ENCODE results near the gene DXO. TPM values are rescaled to one million over a fixed set of nuclear protein-coding genes. Genes with fewer than 3 reads are reported as not detected.
"Not testable (repeated sequence)": the region's sequence is repeated elsewhere in the genome, so short reads cannot be mapped to it uniquely, and the experiment has no call there.

DXO gene
- total and polyA plus RNA-seq, 3 experiments from 2014 or later = 13.8 to 16.8 (median 15.8) TPM

DNA sequence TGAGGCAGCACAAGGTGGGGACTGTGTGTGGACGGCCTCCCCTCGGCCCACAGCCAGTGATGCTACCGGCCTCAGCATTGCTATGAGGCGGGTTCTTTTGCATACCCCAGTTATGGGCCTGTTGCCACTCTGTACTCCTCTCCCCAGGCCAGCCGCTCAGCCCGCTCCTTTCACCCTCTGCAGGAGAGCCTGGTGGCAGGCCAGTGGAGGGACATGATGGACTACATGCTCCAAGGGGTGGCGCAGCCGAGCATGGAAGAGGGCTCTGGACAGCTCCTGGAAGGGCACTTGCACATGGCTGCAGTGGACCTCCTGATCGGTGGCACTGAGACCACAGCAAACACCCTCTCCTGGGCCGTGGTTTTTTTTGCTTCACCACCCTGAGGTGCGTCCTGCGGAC lies 35.1 kb upstream of the DXO start:
- H3K4me3 Mint-ChIP-seq; H3K36me3 Mint-ChIP-seq; H3K9me3 Mint-ChIP-seq; POLR2A ChIA-PET; H3K4me3 ChIP-seq (ENCODE audit: low read length); H3K27me3 ChIP-seq (ENCODE audit: insufficient read depth, low read length, poor library complexity, severe bottlenecking); H3K27ac ChIP-seq (ENCODE audit: low read depth, low read length); H3K27me3 Mint-ChIP-seq; CTCF ChIA-PET; H3K36me3 ChIP-seq (ENCODE audit: insufficient read depth, low read length); H3K4me1 ChIP-seq (ENCODE audit: insufficient read depth, low read length); H3K9me3 ChIP-seq (ENCODE audit: low read length): not testable (repeated sequence)
- DNase-seq = peak in 1 of 5 donors; percentile 15
- peak overlapping the region in 1 of 8 donors; percentile 75 for H3K27ac Mint-ChIP-seq
- H3K4me1 Mint-ChIP-seq = peaks cover 6 to 12% (median 8%) of the 10 kb centered on the region in 3 donors

DNA sequence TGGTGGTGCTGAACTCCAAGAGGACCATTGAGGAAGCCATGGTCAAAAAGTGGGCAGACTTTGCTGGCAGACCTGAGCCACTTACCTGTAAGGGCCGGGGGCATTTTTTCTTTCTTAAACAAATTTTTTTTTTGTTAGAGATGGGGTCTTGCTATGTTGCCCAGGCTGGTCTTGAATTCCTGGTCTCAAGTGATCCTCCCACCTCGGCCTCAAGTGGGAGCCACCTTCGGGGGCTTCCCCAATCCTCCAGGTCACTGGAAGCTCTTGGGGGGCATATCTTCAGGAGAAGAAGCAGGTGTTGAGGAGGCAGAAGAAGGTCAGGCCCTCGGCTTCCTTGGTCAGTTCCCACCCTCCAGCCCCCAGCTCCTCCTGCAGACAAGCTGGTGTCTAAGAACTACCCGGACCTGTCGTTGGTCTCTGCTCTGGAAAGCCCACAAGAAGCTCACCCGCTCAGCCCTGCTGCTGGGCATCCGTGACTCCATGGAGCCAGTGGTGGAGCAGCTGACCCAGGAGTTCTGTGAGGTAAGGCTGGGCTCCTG lies 34.1 kb upstream of the DXO start:
- H3K27me3 ChIP-seq (ENCODE audit: insufficient read depth, low read length, poor library complexity, severe bottlenecking); H3K4me3 ChIP-seq (ENCODE audit: low read length); H3K27me3 Mint-ChIP-seq; H3K36me3 Mint-ChIP-seq; H3K9me3 ChIP-seq (ENCODE audit: low read length); POLR2A ChIA-PET; H3K4me1 ChIP-seq (ENCODE audit: insufficient read depth, low read length); H3K27ac ChIP-seq (ENCODE audit: low read depth, low read length); H3K36me3 ChIP-seq (ENCODE audit: insufficient read depth, low read length); H3K9me3 Mint-ChIP-seq; CTCF ChIA-PET; H3K4me3 Mint-ChIP-seq: not testable (repeated sequence)
- Mint-ChIP-seq H3K27ac (peak overlapping the region in 1 of 8 donors; percentile 32), H3K4me1 (peaks cover 6 to 12% (median 8%) of the 10 kb centered on the region in 3 donors)
- peak in 1 of 5 donors; percentile 18 for DNase-seq

DNA sequence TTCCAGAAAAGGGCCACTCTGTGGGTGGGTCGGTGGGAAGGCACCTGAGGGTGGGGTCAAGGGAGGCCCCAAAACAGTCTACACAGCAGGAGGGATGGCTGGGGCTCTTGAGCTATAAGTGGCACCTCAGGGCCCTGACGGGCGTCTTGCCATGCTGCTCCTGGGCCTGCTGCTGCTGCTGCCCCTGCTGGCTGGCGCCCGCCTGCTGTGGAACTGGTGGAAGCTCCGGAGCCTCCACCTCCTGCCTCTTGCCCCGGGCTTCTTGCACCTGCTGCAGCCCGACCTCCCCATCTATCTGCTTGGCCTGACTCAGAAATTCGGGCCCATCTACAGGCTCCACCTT lies 33.6 kb upstream of the DXO start:
- peaks cover 6 to 12% (median 8%) of the 10 kb centered on the region in 3 donors for H3K4me1 Mint-ChIP-seq
- CTCF ChIA-PET = not testable (repeated sequence)

DNA sequence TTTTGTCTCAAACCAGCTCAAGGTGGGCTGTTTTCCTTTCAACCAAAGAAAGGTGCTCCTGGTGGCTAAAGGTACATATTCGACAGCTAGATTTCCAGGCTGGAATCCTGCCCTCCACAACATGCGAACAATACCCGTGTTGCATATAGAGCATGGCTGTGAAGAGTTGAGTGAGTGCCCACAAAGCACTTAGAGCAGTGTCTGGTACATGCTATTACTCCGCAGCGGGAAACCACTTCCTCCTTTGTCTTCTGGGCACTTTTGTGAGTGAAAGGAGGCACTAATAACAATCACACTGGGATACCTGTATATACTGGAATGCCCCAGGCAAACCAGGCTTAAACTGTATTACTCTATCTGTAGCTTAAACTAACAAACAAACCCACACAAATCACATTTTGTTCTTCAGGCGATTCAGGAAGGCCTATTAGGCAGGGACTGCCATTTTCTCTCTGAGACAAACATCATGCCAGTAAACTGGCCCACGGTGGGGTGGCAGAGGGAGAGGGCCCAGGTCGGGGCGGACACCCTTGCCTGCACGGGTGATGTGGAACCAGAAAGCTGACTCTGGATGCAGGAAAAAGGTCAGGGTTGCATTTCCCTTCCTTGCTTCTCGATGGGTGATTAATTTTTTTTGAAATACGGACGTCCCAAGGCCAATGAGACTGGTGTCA lies 33.1 kb upstream of the DXO start:
- POLR2A ChIA-PET; H3K27ac ChIP-seq (ENCODE audit: low read depth, low read length); DNase-seq: not testable (repeated sequence)

More for the DNA sequence above, 33.6 kb upstream of the DXO start:
- H3K4me3 Mint-ChIP-seq; H3K36me3 ChIP-seq (ENCODE audit: insufficient read depth, low read length); H3K9me3 ChIP-seq (ENCODE audit: low read length); H3K27me3 Mint-ChIP-seq; H3K36me3 Mint-ChIP-seq; H3K9me3 Mint-ChIP-seq; POLR2A ChIA-PET; H3K4me1 ChIP-seq (ENCODE audit: insufficient read depth, low read length); H3K27me3 ChIP-seq (ENCODE audit: insufficient read depth, low read length, poor library complexity, severe bottlenecking); H3K27ac ChIP-seq (ENCODE audit: low read depth, low read length); H3K4me3 ChIP-seq (ENCODE audit: low read length): not testable (repeated sequence)
- peak overlapping the region in 1 of 8 donors; percentile 45 for H3K27ac Mint-ChIP-seq
- DNase-seq = peak in 1 of 5 donors; percentile 29

DNA sequence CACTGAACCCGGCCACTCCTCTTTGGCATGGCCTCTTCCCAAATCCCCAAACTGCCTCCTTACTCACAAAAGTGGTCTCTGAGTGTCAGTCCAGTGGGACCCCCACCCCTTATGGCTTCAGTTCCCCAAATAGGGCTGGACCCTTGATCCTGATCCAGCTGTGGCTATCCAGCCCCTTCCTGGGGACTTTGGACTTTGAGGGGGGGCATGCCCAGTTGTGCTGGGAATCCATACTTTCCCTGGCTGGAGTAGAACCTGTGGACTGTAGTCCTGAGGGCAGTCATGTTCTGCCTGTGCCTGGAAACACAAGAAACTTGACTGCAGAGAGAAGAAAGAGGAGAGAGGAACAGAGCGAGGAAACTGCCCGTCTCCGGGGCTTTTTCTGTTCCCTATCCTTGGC lies 32.5 kb upstream of the DXO start:
- H3K27me3 ChIP-seq (ENCODE audit: insufficient read depth, low read length, poor library complexity, severe bottlenecking); H3K36me3 ChIP-seq (ENCODE audit: insufficient read depth, low read length); H3K27ac ChIP-seq (ENCODE audit: low read depth, low read length); H3K9me3 ChIP-seq (ENCODE audit: low read length); H3K36me3 Mint-ChIP-seq; H3K9me3 Mint-ChIP-seq; H3K4me1 ChIP-seq (ENCODE audit: insufficient read depth, low read length); H3K4me3 ChIP-seq (ENCODE audit: low read length); H3K27me3 Mint-ChIP-seq; CTCF ChIA-PET; H3K4me3 Mint-ChIP-seq; DNase-seq; H3K27ac Mint-ChIP-seq; POLR2A ChIA-PET: not testable (repeated sequence)
- peaks cover 6 to 12% (median 8%) of the 10 kb centered on the region in 3 donors for H3K4me1 Mint-ChIP-seq

More for the DNA sequence above, 33.1 kb upstream of the DXO start:
- H3K27ac Mint-ChIP-seq = peak overlapping the region in 7 of 8 donors; percentile 0 to 92 (median 85)
- H3K36me3 ChIP-seq (ENCODE audit: insufficient read depth, low read length); H3K27me3 Mint-ChIP-seq; H3K9me3 Mint-ChIP-seq; H3K9me3 ChIP-seq (ENCODE audit: low read length); H3K4me1 ChIP-seq (ENCODE audit: insufficient read depth, low read length); H3K4me3 ChIP-seq (ENCODE audit: low read length); H3K36me3 Mint-ChIP-seq; CTCF ChIA-PET; H3K27me3 ChIP-seq (ENCODE audit: insufficient read depth, low read length, poor library complexity, severe bottlenecking): not testable (repeated sequence)
- peaks cover 6 to 12% (median 8%) of the 10 kb centered on the region in 3 donors for H3K4me1 Mint-ChIP-seq
- peak overlapping the region in 1 of 7 donors; percentile 24 for H3K4me3 Mint-ChIP-seq

DNA sequence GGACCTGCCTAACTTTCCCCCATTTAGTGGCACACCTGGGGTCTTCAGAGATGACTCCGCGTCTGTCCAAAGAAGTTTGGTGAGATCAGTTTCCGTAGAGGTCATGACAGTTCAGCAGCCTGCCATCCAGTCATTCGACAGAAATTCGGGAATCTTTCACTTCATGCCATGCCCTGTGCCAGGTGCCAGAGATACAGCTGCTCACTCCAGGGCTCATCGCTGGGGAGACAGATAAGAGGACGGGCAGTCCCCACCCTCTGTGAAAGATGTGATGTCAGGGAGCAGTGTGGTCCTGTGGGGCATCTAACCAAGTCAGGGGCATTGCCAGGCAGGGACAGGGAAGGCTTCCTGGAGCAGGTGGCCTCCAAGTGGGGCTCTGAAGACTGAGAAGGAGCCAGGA lies 31.4 kb upstream of the DXO start:
- H3K9me3 ChIP-seq (ENCODE audit: low read length); POLR2A ChIA-PET; H3K27me3 ChIP-seq (ENCODE audit: insufficient read depth, low read length, poor library complexity, severe bottlenecking); DNase-seq; H3K27ac Mint-ChIP-seq; H3K27ac ChIP-seq (ENCODE audit: low read depth, low read length); H3K9me3 Mint-ChIP-seq; H3K36me3 ChIP-seq (ENCODE audit: insufficient read depth, low read length); H3K4me3 ChIP-seq (ENCODE audit: low read length); CTCF ChIA-PET; H3K4me3 Mint-ChIP-seq; H3K27me3 Mint-ChIP-seq; H3K4me1 ChIP-seq (ENCODE audit: insufficient read depth, low read length); H3K36me3 Mint-ChIP-seq: not testable (repeated sequence)
- peaks cover 6 to 12% (median 8%) of the 10 kb centered on the region in 3 donors for H3K4me1 Mint-ChIP-seq

DNA sequence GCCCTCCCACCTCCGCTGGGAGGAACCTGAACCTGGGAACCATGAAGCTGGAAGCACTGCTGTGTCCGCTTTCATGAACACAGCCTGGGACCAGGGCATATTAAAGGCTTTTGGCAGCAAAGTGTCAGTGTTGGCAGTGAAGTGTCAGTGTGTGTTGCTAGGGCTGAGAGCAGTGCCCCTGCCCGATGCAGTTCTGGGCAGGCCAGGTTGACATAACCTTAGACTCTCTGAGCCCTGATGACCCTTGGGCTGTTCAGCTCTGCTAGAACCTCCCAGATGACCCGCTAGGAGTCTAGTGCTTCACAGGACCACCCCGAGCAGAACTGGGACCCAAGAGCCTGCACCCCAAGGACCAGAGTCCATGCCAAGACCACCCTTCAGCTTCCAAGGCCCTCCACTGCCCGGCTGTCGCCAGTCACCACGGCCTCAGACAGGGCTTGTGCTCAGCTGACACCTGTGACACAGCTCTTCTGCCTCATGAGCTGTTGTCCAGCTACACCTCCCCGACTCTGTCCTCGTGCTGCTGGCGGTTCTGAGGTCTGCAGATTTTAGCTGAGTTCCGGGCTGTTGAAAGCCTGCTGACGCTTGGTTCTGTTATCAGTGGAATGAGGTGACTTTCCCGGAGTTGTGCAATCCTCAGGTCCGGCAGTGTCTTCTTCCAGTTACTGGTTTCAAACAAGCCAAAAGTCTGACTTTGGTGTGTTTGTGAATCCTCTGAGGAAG lies 30.8 kb upstream of the DXO start:
- H3K9me3 ChIP-seq (ENCODE audit: low read length); H3K36me3 ChIP-seq (ENCODE audit: insufficient read depth, low read length); CTCF ChIA-PET; H3K27ac Mint-ChIP-seq; H3K27me3 ChIP-seq (ENCODE audit: insufficient read depth, low read length, poor library complexity, severe bottlenecking); H3K4me1 ChIP-seq (ENCODE audit: insufficient read depth, low read length); H3K27ac ChIP-seq (ENCODE audit: low read depth, low read length); POLR2A ChIA-PET; H3K9me3 Mint-ChIP-seq; H3K27me3 Mint-ChIP-seq; H3K36me3 Mint-ChIP-seq; H3K4me3 Mint-ChIP-seq; H3K4me3 ChIP-seq (ENCODE audit: low read length); DNase-seq: not testable (repeated sequence)
- H3K4me1 Mint-ChIP-seq = peaks cover 6 to 12% (median 8%) of the 10 kb centered on the region in 3 donors

DNA sequence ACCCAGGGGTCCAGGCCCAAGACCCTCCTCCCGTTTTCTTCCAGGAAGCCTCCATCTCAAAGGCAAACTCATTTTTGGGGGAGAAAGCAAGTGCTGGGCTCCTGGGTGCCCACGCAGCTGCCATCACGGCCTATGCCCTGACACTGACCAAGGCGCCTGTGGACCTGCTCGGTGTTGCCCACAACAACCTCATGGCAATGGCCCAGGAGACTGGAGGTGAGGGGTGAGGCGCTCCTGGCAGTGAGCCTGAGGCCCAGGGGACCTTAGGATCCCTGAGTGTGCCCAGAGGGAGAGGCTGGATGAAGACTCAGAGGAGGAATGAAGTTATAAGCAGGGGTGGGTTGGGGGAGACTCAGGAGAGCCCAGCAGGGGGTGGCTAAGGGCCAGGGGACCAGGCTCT lies 24.4 kb upstream of the DXO start:
- H3K27ac ChIP-seq (ENCODE audit: low read depth, low read length); H3K4me3 ChIP-seq (ENCODE audit: low read length); H3K9me3 ChIP-seq (ENCODE audit: low read length); H3K4me1 Mint-ChIP-seq; H3K36me3 ChIP-seq (ENCODE audit: insufficient read depth, low read length); H3K27me3 ChIP-seq (ENCODE audit: insufficient read depth, low read length, poor library complexity, severe bottlenecking); H3K36me3 Mint-ChIP-seq; H3K4me3 Mint-ChIP-seq; H3K9me3 Mint-ChIP-seq; POLR2A ChIA-PET; H3K4me1 ChIP-seq (ENCODE audit: insufficient read depth, low read length); H3K27me3 Mint-ChIP-seq; CTCF ChIA-PET: not testable (repeated sequence)
- peak in 1 of 5 donors; percentile 30 for DNase-seq
- peak overlapping the region in 1 of 8 donors; percentile 58 for H3K27ac Mint-ChIP-seq
